D721Med (cell line): ENCODE measurements around the gene KISS1R.
"Not testable (repeated sequence)": the region's sequence is repeated elsewhere in the genome, so short reads cannot be mapped to it uniquely, and the experiment has no call there.

Experiments
- DNase-seq: peaks from one replicate; pipeline ENCODE4 v3.0.0; 2011; ENCODE audit warnings: low spot score; ENCODE audit not compliant: insufficient read length
- FAIRE-seq: peaks from 2 replicates; lab custom pipeline; 2011; peaks lifted over from hg19 to GRCh38; lab: Jason Lieb, UNC
- TF ChIP-seq, protein P1 (sequence below): IDR thresholded peaks from 2 replicates; pipeline ENCODE4 v1.5.1; 2012; ENCODE audit warnings: mild to moderate bottlenecking, control low read depth; ENCODE audit not compliant: insufficient read depth; ENCODE audit errors: missing control alignments

KISS1R gene

GRCh38 chr19:890831-891230 lies 26.3 kb upstream of the KISS1R start:
- no peak for FAIRE-seq
- TF ChIP-seq, protein P1, sequence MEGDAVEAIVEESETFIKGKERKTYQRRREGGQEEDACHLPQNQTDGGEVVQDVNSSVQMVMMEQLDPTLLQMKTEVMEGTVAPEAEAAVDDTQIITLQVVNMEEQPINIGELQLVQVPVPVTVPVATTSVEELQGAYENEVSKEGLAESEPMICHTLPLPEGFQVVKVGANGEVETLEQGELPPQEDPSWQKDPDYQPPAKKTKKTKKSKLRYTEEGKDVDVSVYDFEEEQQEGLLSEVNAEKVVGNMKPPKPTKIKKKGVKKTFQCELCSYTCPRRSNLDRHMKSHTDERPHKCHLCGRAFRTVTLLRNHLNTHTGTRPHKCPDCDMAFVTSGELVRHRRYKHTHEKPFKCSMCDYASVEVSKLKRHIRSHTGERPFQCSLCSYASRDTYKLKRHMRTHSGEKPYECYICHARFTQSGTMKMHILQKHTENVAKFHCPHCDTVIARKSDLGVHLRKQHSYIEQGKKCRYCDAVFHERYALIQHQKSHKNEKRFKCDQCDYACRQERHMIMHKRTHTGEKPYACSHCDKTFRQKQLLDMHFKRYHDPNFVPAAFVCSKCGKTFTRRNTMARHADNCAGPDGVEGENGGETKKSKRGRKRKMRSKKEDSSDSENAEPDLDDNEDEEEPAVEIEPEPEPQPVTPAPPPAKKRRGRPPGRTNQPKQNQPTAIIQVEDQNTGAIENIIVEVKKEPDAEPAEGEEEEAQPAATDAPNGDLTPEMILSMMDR = no peak

GRCh38 chr19:891421-892200 lies 25.5 kb upstream of the KISS1R start:
- not testable (repeated sequence) for DNase-seq, FAIRE-seq

More at GRCh38 chr19:890831-891230, 26.3 kb upstream of the KISS1R start:
- DNase-seq = no peak

- TF ChIP-seq, protein P1 = no peak
- DNase-seq (no peak), FAIRE-seq (no peak)
These were observed 24.8 kb upstream of the KISS1R start for GRCh38 chr19:892243-892893.

GRCh38 chr19:892894-893689 lies 24.0 kb upstream of the KISS1R start, which contains the start of the genes MED16 and RNU6-9:
Gene MED16, minus strand, starts transcription at chr19:893187. Its CDS starts 2,056 bp downstream, at chr19:891131.
Gene RNU6-9, plus strand, starts transcription at chr19:893484.
- FAIRE-seq (no peak), DNase-seq (peak; percentile 98)
- TF ChIP-seq, protein P1 = no peak

DNA sequence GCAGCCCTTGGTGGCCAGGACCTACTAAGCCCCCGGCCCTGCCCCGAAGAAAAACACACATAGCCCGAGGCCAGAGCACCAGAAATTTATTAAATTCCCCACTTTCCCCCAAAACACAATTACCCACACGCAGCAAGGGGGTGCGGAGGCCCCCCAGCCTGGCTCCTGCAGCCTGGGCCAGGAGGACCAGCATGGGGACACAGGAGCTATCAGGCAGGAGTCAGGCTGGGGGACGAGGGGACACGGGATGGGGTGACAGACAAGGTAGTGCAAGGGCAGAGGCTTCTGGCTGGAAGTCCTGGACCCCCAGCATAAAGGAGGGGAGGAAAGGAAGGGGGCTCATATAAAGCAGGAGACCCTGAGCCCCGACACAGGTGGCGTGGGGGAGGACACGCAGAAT lies 20.7 kb upstream of the KISS1R start:
- TF ChIP-seq, protein P1 = no peak
- no peak for FAIRE-seq
- no peak for DNase-seq

- TF ChIP-seq, protein P1 = no peak
- no peak for DNase-seq
- FAIRE-seq = no peak
These were observed 20.1 kb upstream of the KISS1R start for GRCh38 chr19:896999-897398.

GRCh38 chr19:897442-898039 lies 19.6 kb upstream of the KISS1R start:
- TF ChIP-seq, protein P1 = no peak
- no peak for DNase-seq
- no peak for FAIRE-seq
